ENCODE results near the gene KPNA5. TPM values are rescaled to one million over a fixed set of nuclear protein-coding genes. Genes with fewer than 3 reads are reported as not detected.

KPNA5 gene
- total and polyA plus RNA-seq, 9 of the 15 experiments (the other 6 are each of a cell fraction or from before 2014, with no cell fraction given), result 3.2 to 10.3 (median 6.5) TPM

DNA sequence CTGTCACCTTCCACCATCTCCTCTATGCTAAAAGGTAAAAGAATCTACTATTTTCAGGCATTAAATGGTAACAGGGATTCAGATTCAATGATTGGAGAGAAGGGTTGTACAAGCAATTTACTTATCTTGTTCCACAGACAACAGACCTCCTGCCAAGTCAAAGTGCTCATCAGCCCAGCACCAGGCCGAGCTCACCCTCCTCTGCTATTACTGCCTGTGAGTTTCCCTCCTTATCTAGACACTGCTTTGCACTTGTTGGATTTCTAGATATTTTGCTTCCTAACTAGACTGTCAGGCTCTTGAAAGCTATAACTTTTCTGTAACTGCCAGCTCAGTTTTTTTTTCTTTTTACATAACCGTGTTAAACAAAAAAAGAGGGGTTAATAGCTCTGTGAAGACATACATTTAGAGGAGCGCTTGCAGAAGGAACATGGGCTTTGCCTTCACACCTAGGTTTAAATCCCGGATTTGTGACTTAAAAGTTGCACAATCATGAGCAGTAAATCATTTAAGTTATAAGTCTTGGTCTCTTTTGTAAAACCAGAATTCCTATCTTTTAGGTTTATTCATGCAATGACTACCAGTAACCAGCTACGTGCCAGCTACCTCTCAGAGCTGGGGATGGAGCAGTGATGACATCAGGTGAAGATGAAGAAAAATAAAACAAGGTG lies 85.6 kb downstream of the KPNA5 start (continued):
- peak in 1 of 2 experiments; percentile 53 for TF ChIP-seq E2F6 (IDR thresholded peaks at IDR 0.05; ENCODE audit: borderline replicate concordance in 1 of 2, extremely low read depth in 1 of 2, insufficient read depth in 1 of 2, insufficient read length in 1 of 2, low read depth in 1 of 2, low read length in 1 of 2, poor library complexity in 1 of 2, severe bottlenecking in 1 of 2)

DNA sequence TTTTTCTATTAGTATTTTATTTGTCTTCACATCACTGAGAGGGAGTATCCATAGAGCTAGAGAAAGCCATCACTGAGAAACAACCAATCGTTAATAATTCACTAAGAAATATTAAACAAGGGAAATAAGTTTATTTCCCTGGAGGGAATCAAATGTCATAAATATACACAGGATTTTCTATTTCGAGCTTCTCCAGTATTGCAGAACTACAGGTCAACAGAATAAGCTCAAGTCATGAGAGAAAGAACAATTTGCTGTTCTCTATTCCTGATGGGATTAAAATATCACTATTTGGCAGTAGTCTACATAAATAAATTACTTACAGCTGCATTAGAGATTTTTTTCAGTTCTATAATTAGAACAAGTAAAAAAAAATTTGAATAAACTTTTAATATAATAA lies 86.7 kb downstream of the KPNA5 start:
- H3K27me3 ChIP-seq (ENCODE audit: control insufficient read depth in 2 of 2, insufficient read depth in 2 of 2, low read length in 2 of 2), result no peaks in the 10 kb centered on the region
- ChIA-PET POLR2A (interaction anchor here (0.7 kb wide), 1 partner anchor 233 kb away, joined by 4 read pairs; no protein-coding TSS in a partner anchor), CTCF (ENCODE audit: low intra/inter-chr PET ratio) (no interaction called here)
- H3K9me1 ChIP-seq (ENCODE audit: control insufficient read depth, insufficient read depth, low read length), result no peaks in the 10 kb centered on the region
- in situ Hi-C loops (cut with MboI), result no loop called here
- no peak overlapping the region for H2AFZ ChIP-seq (ENCODE audit: low read depth, low read length)
- no peaks in the 10 kb centered on the region for H3K79me2 ChIP-seq (ENCODE audit: control insufficient read depth, insufficient read depth, low read length)
- ATAC-seq (no peak), DNase-seq (ENCODE audit: extremely low read depth in 1 of 4, low spot score in 3 of 4) (no peak), FAIRE-seq (no peak)
- intact Hi-C loops (cut with micrococcal nuclease), result no loop called here
- TF ChIP-seq ELF1 (tag; IDR thresholded peaks at IDR 0.05), result no peak
- no peak for TF ChIP-seq RBM22 (IDR thresholded peaks at IDR 0.05; ENCODE audit: low read depth, low read length, poor library complexity, severe bottlenecking)
- TF ChIP-seq, protein P1, sequence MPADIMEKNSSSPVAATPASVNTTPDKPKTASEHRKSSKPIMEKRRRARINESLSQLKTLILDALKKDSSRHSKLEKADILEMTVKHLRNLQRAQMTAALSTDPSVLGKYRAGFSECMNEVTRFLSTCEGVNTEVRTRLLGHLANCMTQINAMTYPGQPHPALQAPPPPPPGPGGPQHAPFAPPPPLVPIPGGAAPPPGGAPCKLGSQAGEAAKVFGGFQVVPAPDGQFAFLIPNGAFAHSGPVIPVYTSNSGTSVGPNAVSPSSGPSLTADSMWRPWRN (IDR thresholded peaks at IDR 0.05; ENCODE audit: low read depth), result no peak
- TF ChIP-seq, protein P2, sequence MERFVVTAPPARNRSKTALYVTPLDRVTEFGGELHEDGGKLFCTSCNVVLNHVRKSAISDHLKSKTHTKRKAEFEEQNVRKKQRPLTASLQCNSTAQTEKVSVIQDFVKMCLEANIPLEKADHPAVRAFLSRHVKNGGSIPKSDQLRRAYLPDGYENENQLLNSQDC (CRISPR knock-in tag; IDR thresholded peaks at IDR 0.05), result no peak
- no peak for TF ChIP-seq KLF1 (tag; IDR thresholded peaks at IDR 0.05)
- TF ChIP-seq, protein P3, sequence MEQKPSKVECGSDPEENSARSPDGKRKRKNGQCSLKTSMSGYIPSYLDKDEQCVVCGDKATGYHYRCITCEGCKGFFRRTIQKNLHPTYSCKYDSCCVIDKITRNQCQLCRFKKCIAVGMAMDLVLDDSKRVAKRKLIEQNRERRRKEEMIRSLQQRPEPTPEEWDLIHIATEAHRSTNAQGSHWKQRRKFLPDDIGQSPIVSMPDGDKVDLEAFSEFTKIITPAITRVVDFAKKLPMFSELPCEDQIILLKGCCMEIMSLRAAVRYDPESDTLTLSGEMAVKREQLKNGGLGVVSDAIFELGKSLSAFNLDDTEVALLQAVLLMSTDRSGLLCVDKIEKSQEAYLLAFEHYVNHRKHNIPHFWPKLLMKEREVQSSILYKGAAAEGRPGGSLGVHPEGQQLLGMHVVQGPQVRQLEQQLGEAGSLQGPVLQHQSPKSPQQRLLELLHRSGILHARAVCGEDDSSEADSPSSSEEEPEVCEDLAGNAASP (IDR thresholded peaks at IDR 0.05), result no peak
- TF ChIP-seq ZBTB17 (CRISPR knock-in tag; IDR thresholded peaks at IDR 0.05), result no peak
- no peak for TF ChIP-seq IRF2 (CRISPR knock-in tag; IDR thresholded peaks at IDR 0.05)
- no peak for TF ChIP-seq ZNF445 (CRISPR knock-in tag; IDR thresholded peaks at IDR 0.05; ENCODE audit: low read depth)
- no peak for TF ChIP-seq SOX6 (IDR thresholded peaks at IDR 0.05)
- TF ChIP-seq ZNF197 (CRISPR knock-in tag; IDR thresholded peaks at IDR 0.05; ENCODE audit: low read depth), result no peak
- no peak for TF ChIP-seq ATF4 (CRISPR knock-in tag; IDR thresholded peaks at IDR 0.05)
- no peak for TF ChIP-seq ZNF232 (CRISPR knock-in tag; IDR thresholded peaks at IDR 0.05)
- TF ChIP-seq RBBP5 (IDR thresholded peaks at IDR 0.05; ENCODE audit: borderline replicate concordance, insufficient read depth, low read length, poor library complexity, severe bottlenecking), result no peak
- no peak overlapping the region for H3K9ac ChIP-seq (ENCODE audit: insufficient read depth in 1 of 2, low read depth in 2 of 2, low read length in 2 of 2)
- no peak overlapping the region for H3K4me2 ChIP-seq (ENCODE audit: insufficient read depth, low read length)
- no peaks in the 10 kb centered on the region for H3K36me3 ChIP-seq (ENCODE audit: control insufficient read depth, insufficient read depth, low read length)
- peaks cover 0 to 4% of the 10 kb centered on the region in 2 experiments; a peak in 1 of 5 replicates for H3K4me1 ChIP-seq (replicated peaks in 1 of 2; ENCODE audit: control insufficient read depth in 2 of 2, insufficient read depth in 2 of 2, low read length in 2 of 2)
- 13% methylated on average over 2 of the region's 2 CpGs for WGBS (ENCODE audit: insufficient coverage, low coverage, missing lambda C conversion rate)
- no peak overlapping the region for H3K27ac ChIP-seq (ENCODE audit: extremely low read depth, low read depth, low read length)
- H3K9me3 ChIP-seq (replicated peaks; ENCODE audit: control insufficient read depth, insufficient read depth, low read depth, low read length), result no peaks in the 10 kb centered on the region
- no peak overlapping the region for H3K4me3 ChIP-seq
- BruUV-seq (replicated peaks), result no TSS peak
- H4K20me1 ChIP-seq (replicated peaks; ENCODE audit: control insufficient read depth, insufficient read depth, low read length), result no peaks in the 10 kb centered on the region
